HG03139 (cell line): ENCODE measurements around the gene PHC3.

Source experiments
- ATAC-seq: cut with Tn5 transposase; IDR thresholded peaks from one replicate; pipeline ENCODE4 v1.9.1; 2021; ENCODE audit not compliant: unreplicated experiment

Gene PHC3

DNA sequence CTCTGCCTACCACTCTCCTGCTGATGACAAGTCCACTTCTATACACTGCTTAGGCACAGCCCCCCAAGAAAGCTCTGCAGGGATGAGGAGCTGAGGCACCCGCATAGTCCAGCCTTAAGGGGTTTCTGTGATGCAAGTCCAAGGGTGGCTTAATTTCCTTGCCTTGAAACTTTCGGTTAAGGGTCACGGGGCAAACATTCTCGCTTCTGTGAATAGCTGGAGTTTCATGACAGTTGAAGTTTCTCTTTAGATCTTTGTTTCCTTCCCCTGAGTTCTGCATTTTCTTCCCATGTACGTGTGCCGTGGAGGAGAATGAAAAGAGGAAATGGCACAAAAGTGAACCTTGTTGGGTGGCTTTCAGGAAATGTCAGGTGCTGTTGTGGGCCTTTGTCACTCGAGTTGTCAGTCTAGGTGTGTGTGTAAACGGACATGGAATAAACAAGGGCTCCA is 136.7 kb downstream of the PHC3 start:
- ATAC-seq: peak; percentile 79

DNA sequence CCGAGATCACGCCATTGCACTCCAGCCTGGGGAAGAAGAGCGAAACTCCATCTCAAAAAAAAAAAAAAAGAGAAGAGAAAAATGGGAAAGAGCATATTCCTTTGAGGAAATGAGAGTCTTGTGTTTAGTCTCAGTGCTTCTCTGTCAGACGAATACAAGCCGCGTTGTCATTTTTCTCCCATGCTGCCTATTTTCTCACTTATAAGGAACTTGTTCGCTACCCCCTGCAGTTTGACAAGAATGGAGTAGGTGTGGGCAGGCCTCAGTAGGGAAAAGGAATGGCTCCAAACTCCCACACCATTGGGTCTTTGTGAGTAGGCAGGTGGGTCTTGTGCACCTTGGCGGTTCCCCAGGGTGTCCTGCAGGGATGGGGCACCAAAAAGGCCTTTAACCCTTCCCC is 137.3 kb downstream of the PHC3 start:
- ATAC-seq: no peak

DNA sequence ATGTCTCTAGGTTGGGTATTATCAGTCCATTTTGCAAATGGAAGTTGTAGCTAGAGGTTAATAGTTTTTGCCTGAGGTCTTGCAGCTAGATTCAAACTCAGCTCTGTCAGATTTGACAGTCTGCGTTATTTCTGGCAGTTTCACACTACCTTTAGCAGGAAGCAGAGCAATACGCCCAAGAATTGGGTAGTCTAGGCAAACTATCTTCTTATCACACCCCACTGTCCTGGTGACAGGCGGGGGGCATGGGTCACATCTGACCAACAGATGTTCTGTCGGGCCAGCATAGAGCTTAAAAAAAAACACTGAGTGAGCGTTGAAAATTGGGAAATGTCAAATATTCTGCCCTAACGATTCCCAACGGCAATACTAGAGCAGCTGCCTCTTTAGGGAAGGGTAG is 138.0 kb downstream of the PHC3 start:
- ATAC-seq: no peak

DNA sequence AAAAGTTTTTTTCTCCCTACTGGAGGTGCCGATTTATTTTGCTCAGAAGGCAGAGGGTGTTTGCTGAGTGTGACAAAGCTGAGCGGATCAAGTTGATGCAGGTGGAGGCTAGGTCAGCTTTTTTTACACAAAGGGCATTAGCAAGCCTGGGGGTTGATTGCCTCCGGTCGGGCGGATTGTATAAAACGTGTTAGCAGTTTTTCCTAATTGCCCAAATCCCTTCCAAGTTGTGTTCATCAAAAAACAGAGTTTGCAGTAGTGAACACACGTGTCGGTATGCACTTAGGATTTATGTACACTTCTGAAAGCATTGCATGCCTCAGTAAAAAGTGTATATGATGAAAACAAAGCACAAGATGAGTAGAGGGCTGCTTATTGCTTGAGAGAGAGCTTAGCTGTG is 141.1 kb downstream of the PHC3 start:
- ATAC-seq: no peak

DNA sequence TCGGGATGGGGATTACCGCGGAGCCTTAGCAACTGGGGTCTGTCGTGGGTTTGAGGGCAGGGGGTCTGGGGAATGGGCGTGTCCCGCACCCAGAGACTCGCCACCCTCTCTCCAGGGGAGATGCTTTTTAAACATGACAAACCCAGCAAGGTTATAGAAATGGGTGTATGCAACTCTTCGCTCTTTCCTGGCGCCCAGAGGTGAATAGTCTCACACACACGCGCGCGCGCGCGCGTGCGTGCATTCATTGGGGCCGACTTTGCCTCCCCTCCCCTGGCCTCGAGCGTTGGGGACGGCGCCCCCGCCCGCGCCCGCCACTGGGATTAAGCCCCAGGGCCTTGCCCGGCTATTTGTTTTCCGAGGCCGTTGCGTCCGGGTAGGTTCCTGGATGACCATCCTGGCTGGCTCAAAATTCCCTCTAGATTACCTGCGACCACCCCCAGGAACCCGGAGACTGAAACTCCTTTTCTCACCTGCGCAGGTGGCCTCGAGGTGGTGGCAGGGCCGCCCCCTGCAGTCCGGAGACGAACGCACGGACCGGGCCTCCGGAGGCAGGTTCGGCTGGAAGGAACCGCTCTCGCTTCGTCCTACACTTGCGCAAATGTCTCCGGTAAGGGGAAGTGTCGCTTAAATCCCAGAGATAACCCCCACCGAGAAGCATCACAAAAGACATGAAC is 143.0 kb downstream of the PHC3 start:
- peak; percentile 6 for ATAC-seq
